GM18907 (cell line): Measurements from ENCODE around the gene MATCAP1.
A peak's percentile ranks its signal among the peaks of the same experiment; 100 is the strongest.

Experiments used
- ATAC-seq: cut with Tn5 transposase; IDR thresholded peaks from one replicate; pipeline ENCODE4 v1.9.1; 2021; ENCODE audit warnings: mild to moderate bottlenecking, moderate library complexity; ENCODE audit not compliant: unreplicated experiment

MATCAP1 gene

GRCh38 chr16:67158637-67159600 lies 24.8 kb downstream of the MATCAP1 start:
- peak; percentile 47 for ATAC-seq

- ATAC-seq: no peak
Observed at GRCh38 chr16:67157892-67158635, 25.7 kb downstream of the MATCAP1 start.

GRCh38 chr16:67157106-67157748 lies 26.5 kb downstream of the MATCAP1 start:
- no peak for ATAC-seq

DNA sequence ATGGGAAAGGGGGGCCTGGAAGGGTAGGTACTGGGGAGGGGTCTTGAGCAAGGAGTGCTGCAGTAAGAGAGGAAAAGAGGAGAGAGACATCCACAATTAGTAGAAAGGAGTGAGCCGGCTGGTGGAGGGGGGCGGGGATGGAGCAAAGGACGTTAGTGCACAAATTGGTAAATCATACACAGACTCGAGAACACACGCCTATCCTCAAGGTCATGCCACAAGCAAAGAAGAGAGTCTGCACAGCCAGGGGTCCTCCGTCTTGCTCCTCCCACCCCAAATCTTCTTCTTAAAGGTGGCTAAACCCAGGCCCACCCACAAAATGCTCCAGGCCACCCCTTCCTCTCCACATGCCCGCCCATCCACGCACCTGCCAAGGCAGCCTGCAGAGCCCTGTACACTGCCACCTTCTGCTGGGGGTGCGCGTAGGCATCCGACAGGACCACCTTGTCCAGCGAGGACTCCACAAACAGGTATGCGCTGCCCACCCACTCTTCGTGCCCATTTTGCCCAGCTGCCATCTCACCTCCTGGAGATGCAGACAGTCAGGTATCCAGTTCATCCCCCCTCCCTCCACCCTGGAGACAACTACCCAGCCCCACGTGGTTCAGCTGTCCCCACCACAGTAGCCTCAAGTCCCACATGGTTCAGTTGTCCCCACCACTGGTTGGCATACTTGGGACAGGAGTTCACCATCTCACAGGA lies 27.5 kb downstream of the MATCAP1 start:
- ATAC-seq: no peak

GRCh38 chr16:67155295-67156142 lies 28.2 kb downstream of the MATCAP1 start:
- ATAC-seq: peak; percentile 22

- no peak for ATAC-seq
Observed at GRCh38 chr16:67154578-67155294, 29.0 kb downstream of the MATCAP1 start.

GRCh38 chr16:67151431-67152097 lies 32.2 kb downstream of the MATCAP1 start:
- no peak for ATAC-seq

DNA sequence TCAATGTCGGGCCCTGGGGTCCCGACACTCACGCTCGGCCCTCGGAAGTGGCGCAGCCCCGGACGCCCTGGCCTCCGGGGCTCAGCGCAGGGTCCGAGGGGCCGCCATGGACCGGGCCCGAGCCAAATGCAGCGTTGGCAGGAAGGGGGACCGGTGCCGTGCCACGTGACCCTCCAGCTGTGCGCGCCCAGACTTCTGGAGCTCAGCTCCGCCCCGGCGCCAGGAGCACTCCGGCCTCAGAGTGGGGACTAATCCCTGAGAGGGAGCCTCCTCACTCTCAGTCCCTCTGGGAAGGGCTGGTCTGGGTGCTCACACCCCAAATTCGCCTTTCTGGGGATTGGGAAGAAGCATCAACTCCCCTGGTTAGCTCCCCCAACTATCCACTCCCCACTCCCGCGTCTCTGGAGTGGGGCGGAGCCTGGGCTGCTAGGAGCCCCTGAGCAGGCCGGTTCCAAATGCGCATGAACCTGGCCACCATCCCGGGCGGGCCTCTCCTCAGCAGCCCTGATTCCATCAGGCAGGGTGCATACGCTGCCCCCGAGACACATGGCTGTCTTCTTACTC lies 32.8 kb downstream of the MATCAP1 start, which contains the start of gene B3GNT9:
B3GNT9 (minus strand) TSS at position 166 of the 564 bp plus-strand sequence. CDS start 513 bp downstream, outside the sequence.
- ATAC-seq: peak; percentile 63

- peak; percentile 51 for ATAC-seq
Observed at GRCh38 chr16:67150047-67150832, 33.5 kb downstream of the MATCAP1 start.

DNA sequence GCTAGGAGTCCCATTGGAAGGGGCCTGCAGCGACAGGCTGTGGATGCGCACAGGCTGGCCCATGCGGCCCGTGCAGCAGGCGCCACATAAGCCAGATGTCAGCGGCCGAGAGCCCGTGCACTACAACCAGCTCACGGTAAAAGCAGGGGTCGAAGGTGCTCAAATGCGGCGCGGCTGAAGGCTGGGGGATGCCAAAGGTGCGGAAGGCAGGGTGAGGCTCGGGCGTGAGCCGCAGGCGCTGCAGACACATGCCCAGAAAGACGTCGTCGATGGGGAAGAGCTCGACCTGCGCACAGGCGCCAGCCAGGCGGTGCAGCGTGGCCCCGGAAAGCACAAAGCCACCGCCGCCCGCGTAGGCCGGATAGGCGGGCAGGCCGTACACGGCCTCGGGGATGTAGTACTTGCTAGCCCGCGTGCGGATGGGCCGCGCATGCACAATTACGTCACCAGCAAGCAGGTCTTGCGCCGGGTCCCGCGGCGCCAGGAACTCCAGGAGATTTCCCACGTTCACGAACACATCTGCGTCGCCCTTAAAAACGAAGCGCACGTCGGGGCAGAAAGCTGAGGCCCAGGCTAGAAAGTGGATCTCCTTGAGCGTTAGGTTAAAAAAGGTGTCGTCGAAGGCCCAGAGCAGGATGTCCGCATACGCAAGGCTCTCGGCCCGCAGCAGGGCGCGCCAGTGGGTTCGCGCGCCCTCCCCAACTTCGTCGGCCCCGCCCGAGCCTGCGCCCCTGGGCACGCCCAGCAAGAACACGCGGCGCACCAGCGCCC lies 34.3 kb downstream of the MATCAP1 start:
- no peak for ATAC-seq

DNA sequence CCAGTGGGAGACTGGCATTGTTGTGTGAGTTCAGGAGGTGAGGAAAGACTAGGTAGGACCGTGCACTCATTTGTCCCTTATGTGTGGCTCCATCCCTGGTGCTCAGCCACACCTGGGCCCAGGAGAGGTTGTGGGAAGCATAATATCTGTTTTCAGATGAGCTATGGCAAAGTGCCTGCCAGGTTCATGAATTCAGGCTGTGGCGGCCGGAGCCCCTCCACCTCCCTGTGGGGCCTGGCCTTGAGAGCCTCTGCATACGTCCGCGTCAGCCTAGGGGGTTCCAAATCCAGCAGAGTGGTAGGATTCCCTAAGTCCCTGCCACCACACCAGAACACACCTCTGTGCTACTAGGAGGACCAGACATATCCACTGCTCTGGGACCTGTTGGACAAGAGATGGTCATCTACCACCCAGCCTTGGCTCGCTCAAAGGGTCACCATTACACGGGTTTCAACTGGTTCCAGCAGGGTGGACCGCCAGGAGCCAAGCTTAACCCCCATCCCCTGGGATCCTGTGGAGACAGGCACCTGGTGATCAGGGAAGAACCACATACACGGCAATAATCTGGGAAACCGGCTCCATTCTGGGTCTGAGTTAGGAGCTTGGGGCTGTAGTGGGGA lies 35.0 kb downstream of the MATCAP1 start:
- ATAC-seq: no peak

DNA sequence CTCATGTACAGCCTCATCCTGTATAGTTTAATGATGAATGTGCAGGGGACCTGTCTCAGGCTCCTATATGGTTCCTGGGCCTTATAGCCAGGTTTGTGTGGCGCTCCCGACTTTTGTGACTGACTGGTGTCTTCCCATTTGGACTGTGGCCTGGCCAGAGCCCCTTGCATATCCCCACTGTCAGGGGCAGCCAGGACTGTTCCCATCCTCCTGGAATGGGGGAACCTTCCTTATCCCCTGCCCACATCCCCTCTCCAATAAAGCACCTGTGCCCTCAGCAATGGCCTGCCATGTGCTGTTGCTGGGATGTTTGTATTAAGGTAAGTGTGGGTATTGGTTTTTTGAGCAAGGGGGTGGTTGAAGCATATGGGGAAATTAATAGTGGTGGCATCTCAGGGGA lies 35.5 kb downstream of the MATCAP1 start:
- ATAC-seq: no peak

DNA sequence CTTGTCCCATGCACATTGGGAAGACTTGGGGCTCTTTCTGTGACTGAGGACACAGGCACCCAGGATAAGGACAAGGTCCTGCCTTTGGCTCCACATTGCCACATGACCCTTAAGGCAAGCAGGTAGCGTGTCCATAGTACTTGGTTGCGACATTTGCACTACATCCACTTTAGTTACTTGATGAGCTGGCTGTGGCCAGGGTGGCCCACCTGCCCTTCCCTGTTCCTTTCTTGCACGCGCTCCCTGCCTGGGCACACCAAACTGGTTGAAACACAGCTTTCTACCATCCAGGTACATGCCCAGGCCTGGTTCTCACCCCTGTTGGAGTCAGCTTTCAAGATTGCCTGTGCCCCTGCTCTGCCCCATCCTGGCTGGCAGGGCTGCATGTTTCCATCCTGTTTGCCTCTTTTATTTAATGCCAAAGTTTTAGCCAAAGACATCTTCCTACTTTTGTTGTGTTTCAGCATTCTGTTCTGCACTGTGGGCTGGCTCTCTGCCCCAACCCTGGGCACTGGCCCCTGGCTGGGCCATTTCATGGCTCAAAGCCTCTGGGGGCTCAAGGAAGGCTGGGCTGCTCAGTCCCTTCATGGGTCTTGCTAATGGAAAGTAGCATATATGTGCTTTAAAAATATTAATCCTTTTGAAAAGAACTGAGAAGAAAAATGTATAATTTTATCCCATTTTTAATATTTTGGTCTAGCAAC lies 36.2 kb downstream of the MATCAP1 start:
- no peak for ATAC-seq

DNA sequence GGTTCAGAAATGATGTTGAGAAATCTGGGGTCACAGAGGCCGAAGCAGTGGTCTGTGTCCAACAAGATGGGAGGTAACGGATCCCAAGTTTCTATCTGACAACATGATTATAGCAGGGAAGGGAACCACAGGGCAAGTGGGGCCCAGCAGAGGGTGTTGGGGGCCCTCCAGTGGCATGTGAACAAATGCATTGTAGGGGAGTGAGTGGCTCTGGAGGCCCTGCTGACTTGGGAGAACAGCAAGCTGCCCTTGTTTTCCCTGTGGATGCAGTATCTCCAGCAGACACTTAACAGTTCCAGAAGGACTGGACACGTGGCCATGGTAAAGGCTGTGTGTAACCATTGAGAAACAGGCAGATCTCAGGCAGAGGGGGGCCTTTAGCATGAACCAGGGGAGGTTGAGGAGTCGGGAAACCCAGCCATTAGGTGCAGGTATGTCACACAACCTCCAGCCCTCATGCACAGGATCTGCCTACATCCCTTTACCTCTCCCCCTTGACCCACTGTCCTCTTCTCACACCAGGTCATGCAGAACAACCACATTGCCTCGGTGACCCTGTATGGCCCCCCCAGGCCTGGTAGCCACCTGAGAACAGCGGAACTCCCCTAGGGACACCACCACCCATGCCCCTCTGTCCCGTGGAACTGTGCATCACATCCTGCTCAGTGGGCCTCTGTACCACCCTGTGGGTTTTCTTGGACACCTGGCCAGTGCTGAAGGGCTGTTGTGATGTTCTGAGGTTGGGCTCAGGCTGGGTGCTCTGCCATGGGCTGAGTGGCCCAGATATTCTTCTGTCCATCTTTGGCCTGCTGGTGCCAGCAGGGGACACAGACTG lies 37.0 kb downstream of the MATCAP1 start:
- no peak for ATAC-seq

GRCh38 chr16:67145746-67146145 lies 38.0 kb downstream of the MATCAP1 start:
- ATAC-seq: no peak
